Peyer's patch (tissue), 4 donors: ENCODE data around the gene EIPR1. TPM values are rescaled to one million over a fixed set of nuclear protein-coding genes. Genes with fewer than 3 reads are reported as not detected.
"Not testable (repeated sequence)": the region's sequence is repeated elsewhere in the genome, so short reads cannot be mapped to it uniquely, and the experiment has no call there.

Source experiments
- DNase-seq, 3 donors: peaks; one replicate each; pipeline ENCODE4 v3.0.0-alpha.2; 2017 to 2019
- H3K27ac ChIP-seq, 4 donors: fragments of 200-600 bp; sonication (generic); one replicate each; pipeline ENCODE4 v1.5.1; 2016 to 2019
- H3K27me3 ChIP-seq, 2 donors: fragments of 200-600 bp; sonication (generic); one replicate each; pipeline ENCODE4 v1.5.1; 2019
- H3K36me3 ChIP-seq, 3 donors: fragments of 200-600 bp; sonication (generic); one replicate each; pipeline ENCODE4 v1.5.1; 2016 to 2019
- H3K4me1 ChIP-seq, 4 donors: fragments of 200-600 bp; sonication (generic); one replicate each; pipeline ENCODE4 v1.5.1; 2016 to 2019
- H3K4me3 ChIP-seq, 4 donors: fragments of 200-600 bp; sonication (generic); 1 replicate in 3 of 4; 2 replicates in 1 of 4; pipeline ENCODE4 v1.5.1; 2016 to 2019; ENCODE audit warnings: mild to moderate bottlenecking in 1 of 4
- H3K9me3 ChIP-seq, 4 donors: fragments of 200-600 bp; sonication (generic); one replicate each; pipeline ENCODE4 v1.5.1; 2016 to 2019; ENCODE audit warnings: mild to moderate bottlenecking in 1 of 4
- CTCF ChIP-seq, 6 experiments: fragments of 450-650 bp in 4 of 6; fragments of 200-600 bp in 2 of 6; sonication (generic) in 1 of 6; IDR thresholded peaks; one replicate each; pipeline ENCODE4 v1.5.1; 2017 to 2019; ENCODE audit warnings: antibody characterized with exemption in 6 of 6, mild to moderate bottlenecking in 3 of 6, moderate library complexity in 1 of 6
- POLR2A ChIP-seq, 2 donors: fragments of 450-650 bp; IDR thresholded peaks; one replicate each; pipeline ENCODE4 v1.5.1; 2017; ENCODE audit warnings: antibody characterized with exemption in 2 of 2, mild to moderate bottlenecking in 2 of 2, moderate library complexity in 2 of 2
- total RNA-seq, 4 donors: library from RNA; depleted of rRNA; stranded (reverse); fragments of >200 nt; gene quantifications; one replicate each; pipeline ENCODE4 v1.1.0, GENCODE V29; 2016

EIPR1 gene
- total RNA-seq, 4 donors from 2014 or later: 23.4 to 94.1 (median 36.2) TPM

- no peaks in the 10 kb centered on the region for H3K27me3 ChIP-seq
- H3K4me3 ChIP-seq: no peak overlapping the region
- TF ChIP-seq CTCF (IDR thresholded peaks at IDR 0.05) (no peak), POLR2A (IDR thresholded peaks at IDR 0.05) (no peak)
- peaks cover 0 to 32% (median 3%) of the 10 kb centered on the region in 3 donors for H3K36me3 ChIP-seq
- H3K9me3 ChIP-seq: no peaks in the 10 kb centered on the region
- no peak for DNase-seq
- H3K27ac ChIP-seq: no peak overlapping the region
- H3K4me1 ChIP-seq: peaks cover 0 to under 1% (median 0%) of the 10 kb centered on the region in 4 donors
Observed at GRCh38 chr2:3386448-3386958, 8.9 kb upstream of the EIPR1 start.

- Histone ChIP-seq H3K4me1 (peaks cover 0 to 37% (median 11%) of the 10 kb centered on the region in 4 donors), H3K27me3 (no peaks in the 10 kb centered on the region), H3K4me3 (peak within 1 kb of the TSS; percentile 71 to 94 (median 86)), H3K27ac (peak within 1 kb of the TSS; percentile 86 to 91 (median 88)), H3K36me3 (no peaks in the 10 kb centered on the region), H3K9me3 (no peaks in the 10 kb centered on the region)
- DNase-seq: peak; percentile 93 to 96 (median 96)
- TF ChIP-seq POLR2A (IDR thresholded peaks at IDR 0.05) (peak; percentile 71 to 84), CTCF (IDR thresholded peaks at IDR 0.05) (peak in 4 of 6 experiments; percentile 24 to 39 (median 36))
Observed at GRCh38 chr2:3379647-3380534, 2.3 kb upstream of the EIPR1 start, which contains the start of gene TRAPPC12. TSS of gene TRAPPC12 (plus strand) at chr2:3379694. CDS start at chr2:3387624, 7,930 bp downstream.

- H3K4me3 ChIP-seq: peak overlapping the region; percentile 66 to 88 (median 77)
- no peaks in the 10 kb centered on the region for H3K27me3 ChIP-seq
- no peaks in the 10 kb centered on the region for H3K9me3 ChIP-seq
- peak overlapping the region; percentile 72 to 90 (median 87) for H3K27ac ChIP-seq
- DNase-seq: no peak
- no peak for TF ChIP-seq CTCF (IDR thresholded peaks at IDR 0.05)
- TF ChIP-seq POLR2A (IDR thresholded peaks at IDR 0.05): no peak
- no peaks in the 10 kb centered on the region for H3K36me3 ChIP-seq
- peaks cover 0 to 37% (median 11%) of the 10 kb centered on the region in 4 donors for H3K4me1 ChIP-seq
Observed at GRCh38 chr2:3379339-3379646, 1.7 kb upstream of the EIPR1 start.

GRCh38 chr2:3377279-3377611 lies 373 bp downstream of the EIPR1 start:
- H3K4me3 ChIP-seq: peak overlapping the region; percentile 64 to 94 (median 84)
- no peaks in the 10 kb centered on the region for H3K36me3 ChIP-seq
- H3K27ac ChIP-seq: peak overlapping the region; percentile 86 to 91 (median 88)
- H3K4me1 ChIP-seq: peaks cover 0 to 37% (median 11%) of the 10 kb centered on the region in 4 donors
- H3K9me3 ChIP-seq: no peaks in the 10 kb centered on the region
- peak in 1 of 3 donors; percentile 39 for DNase-seq
- TF ChIP-seq CTCF (IDR thresholded peaks at IDR 0.05) (no peak), POLR2A (IDR thresholded peaks at IDR 0.05) (no peak)
- no peaks in the 10 kb centered on the region for H3K27me3 ChIP-seq

- Histone ChIP-seq H3K4me3 (peak overlapping the region in 2 of 4 donors; percentile 85 to 94), H3K36me3 (no peaks in the 10 kb centered on the region), H3K27ac (no peak overlapping the region), H3K27me3 (no peaks in the 10 kb centered on the region), H3K9me3 (no peaks in the 10 kb centered on the region), H3K4me1 (peaks cover 0 to 37% (median 11%) of the 10 kb centered on the region in 4 donors)
- DNase-seq: no peak
- TF ChIP-seq CTCF (IDR thresholded peaks at IDR 0.05) (no peak), POLR2A (IDR thresholded peaks at IDR 0.05) (no peak)
Observed at GRCh38 chr2:3376821-3377220, 797 bp downstream of the EIPR1 start.

- H3K4me3 ChIP-seq, H3K27me3 ChIP-seq, H3K9me3 ChIP-seq, H3K36me3 ChIP-seq, H3K27ac ChIP-seq, H3K4me1 ChIP-seq, DNase-seq: not testable (repeated sequence)
Observed at GRCh38 chr2:3369340-3370181, 8.1 kb downstream of the EIPR1 start.
